WTC11 (cell line): Measurements from ENCODE around the gene LRRC1. TPM values are rescaled to one million over a fixed set of nuclear protein-coding genes. Genes with fewer than 3 reads are reported as not detected.

Experiments
- ATAC-seq: fragments of 200-7000 bp; cut with Tn5 transposase; 2 replicates; pipeline ENCODE4 v1.10.0; 2021; ENCODE audit warnings: mild to moderate bottlenecking, moderate library complexity
- CTCF ChIA-PET: fragments of 300-600 bp; sonication (Branson Sonifier 250); formaldehyde crosslinking; loops from one replicate; lab custom pipeline; 2021; ENCODE audit warnings: antibody characterized with exemption; lab: Charles Lee
- POLR2A ChIA-PET: fragments of 350-600 bp; sonication (Branson Sonifier 250); formaldehyde crosslinking; loops from one replicate; lab custom pipeline; 2021; ENCODE audit warnings: antibody characterized with exemption; lab: Charles Lee
- DNase-seq: peaks from one replicate; pipeline ENCODE4 v3.0.0; 2021; ENCODE audit warnings: low spot score
- H3K27ac Mint-ChIP-seq: 2 replicates; pipeline ENCODE4 v1.8.0; 2021; ENCODE audit warnings: mixed read lengths
- H3K27me3 Mint-ChIP-seq: 2 replicates; pipeline ENCODE4 v1.8.0; 2021; ENCODE audit warnings: low read depth, mild to moderate bottlenecking, moderate library complexity, mixed read lengths
- H3K36me3 Mint-ChIP-seq: 2 replicates; pipeline ENCODE4 v1.8.0; 2021; ENCODE audit warnings: mixed read lengths
- H3K4me1 Mint-ChIP-seq: 2 replicates; pipeline ENCODE4 v1.8.0; 2022; ENCODE audit warnings: mixed read lengths
- H3K4me3 Mint-ChIP-seq: 2 replicates; pipeline ENCODE4 v1.8.0; 2021; ENCODE audit warnings: mild to moderate bottlenecking, moderate library complexity, mixed read lengths
- H3K9me3 Mint-ChIP-seq: 2 replicates; pipeline ENCODE4 v1.8.0; 2021; ENCODE audit warnings: mixed read lengths
- AR ChIP-seq: fragments of 250-450 bp; sonication (Bioruptor Pico); IDR thresholded peaks from 2 replicates; pipeline ENCODE4 v1.9.0; 2021; ENCODE audit warnings: mild to moderate bottlenecking
- CBFB ChIP-seq: sonication (generic); formaldehyde crosslinking; IDR thresholded peaks from 2 replicates; pipeline ENCODE4 v1.8.1; 2022; ENCODE audit warnings: mild to moderate bottlenecking, low read depth, missing genetic modification reagents
- ESRRA ChIP-seq: sonication (generic); formaldehyde crosslinking; IDR thresholded peaks from 2 replicates; pipeline ENCODE4 v1.8.1; 2022; ENCODE audit warnings: mild to moderate bottlenecking, missing genetic modification reagents, borderline replicate concordance
- FOXJ3 ChIP-seq: sonication (generic); formaldehyde crosslinking; IDR thresholded peaks from 2 replicates; pipeline ENCODE4 v1.9.0; 2021; ENCODE audit warnings: missing genetic modification reagents, mild to moderate bottlenecking, borderline replicate concordance
- FOXK1 ChIP-seq: sonication (generic); formaldehyde crosslinking; IDR thresholded peaks from 2 replicates; pipeline ENCODE4 v1.8.0; 2022; ENCODE audit warnings: mild to moderate bottlenecking, moderate library complexity, missing genetic modification reagents
- FOXP4 ChIP-seq: sonication (generic); formaldehyde crosslinking; IDR thresholded peaks from 2 replicates; pipeline ENCODE4 v1.8.0; 2022; ENCODE audit warnings: mild to moderate bottlenecking, missing genetic modification reagents
- HMGA2 ChIP-seq: fragments of 250-450 bp; sonication (Bioruptor Pico); IDR thresholded peaks from 2 replicates; pipeline ENCODE4 v1.4.0; 2021; ENCODE audit warnings: mild to moderate bottlenecking, moderate library complexity
- JUN ChIP-seq: sonication (generic); formaldehyde crosslinking; IDR thresholded peaks from 2 replicates; pipeline ENCODE4 v1.8.0; 2023; ENCODE audit warnings: mild to moderate bottlenecking, missing genetic modification reagents
- NR1H2 ChIP-seq: sonication (generic); formaldehyde crosslinking; IDR thresholded peaks from 2 replicates; pipeline ENCODE4 v1.9.0; 2021; ENCODE audit warnings: mild to moderate bottlenecking, moderate library complexity, missing genetic modification reagents
- PRDM15 ChIP-seq: sonication (generic); formaldehyde crosslinking; IDR thresholded peaks from 2 replicates; pipeline ENCODE4 v1.8.0; 2022; ENCODE audit warnings: missing genetic modification reagents
- STAT6 ChIP-seq: sonication (generic); formaldehyde crosslinking; conservative IDR thresholded peaks from 2 replicates; pipeline ENCODE4 v1.8.1; 2023; ENCODE audit warnings: mild to moderate bottlenecking, low read depth, missing genetic modification reagents, moderate library complexity
- TCF7 ChIP-seq: sonication (generic); formaldehyde crosslinking; IDR thresholded peaks from 2 replicates; pipeline ENCODE4 v1.8.0; 2022; ENCODE audit warnings: mild to moderate bottlenecking, low read depth, missing genetic modification reagents, moderate library complexity
- TEAD1 ChIP-seq: sonication (generic); formaldehyde crosslinking; IDR thresholded peaks from 2 replicates; pipeline ENCODE4 v1.8.0; 2022; ENCODE audit warnings: mild to moderate bottlenecking, missing genetic modification reagents
- ZNF138 ChIP-seq: sonication (generic); formaldehyde crosslinking; conservative IDR thresholded peaks from 2 replicates; pipeline ENCODE4 v1.8.1; 2022; ENCODE audit warnings: mild to moderate bottlenecking, moderate library complexity, missing genetic modification reagents
- total RNA-seq: library from RNA; stranded (reverse); gene quantifications from 3 replicates; pipeline ENCODE4 v1.2.3, GENCODE V29; 2021
- TF ChIP-seq, protein P1 (sequence below): sonication (generic); formaldehyde crosslinking; IDR thresholded peaks from 2 replicates; pipeline ENCODE4 v1.8.1; 2022; ENCODE audit warnings: low read depth, missing genetic modification reagents, borderline replicate concordance
- TF ChIP-seq, protein P2 (sequence below): sonication (generic); formaldehyde crosslinking; IDR thresholded peaks from 2 replicates; pipeline ENCODE4 v1.8.0; 2023; ENCODE audit warnings: mild to moderate bottlenecking, missing genetic modification reagents
- TF ChIP-seq, protein P3 (sequence below): fragments of 250-450 bp; sonication (Bioruptor Pico); conservative IDR thresholded peaks from 2 replicates; pipeline ENCODE4 v1.9.0; 2021; ENCODE audit warnings: mild to moderate bottlenecking

LRRC1 gene
- total RNA-seq, 1 experiment from 2014 or later, result 12.7 TPM

DNA sequence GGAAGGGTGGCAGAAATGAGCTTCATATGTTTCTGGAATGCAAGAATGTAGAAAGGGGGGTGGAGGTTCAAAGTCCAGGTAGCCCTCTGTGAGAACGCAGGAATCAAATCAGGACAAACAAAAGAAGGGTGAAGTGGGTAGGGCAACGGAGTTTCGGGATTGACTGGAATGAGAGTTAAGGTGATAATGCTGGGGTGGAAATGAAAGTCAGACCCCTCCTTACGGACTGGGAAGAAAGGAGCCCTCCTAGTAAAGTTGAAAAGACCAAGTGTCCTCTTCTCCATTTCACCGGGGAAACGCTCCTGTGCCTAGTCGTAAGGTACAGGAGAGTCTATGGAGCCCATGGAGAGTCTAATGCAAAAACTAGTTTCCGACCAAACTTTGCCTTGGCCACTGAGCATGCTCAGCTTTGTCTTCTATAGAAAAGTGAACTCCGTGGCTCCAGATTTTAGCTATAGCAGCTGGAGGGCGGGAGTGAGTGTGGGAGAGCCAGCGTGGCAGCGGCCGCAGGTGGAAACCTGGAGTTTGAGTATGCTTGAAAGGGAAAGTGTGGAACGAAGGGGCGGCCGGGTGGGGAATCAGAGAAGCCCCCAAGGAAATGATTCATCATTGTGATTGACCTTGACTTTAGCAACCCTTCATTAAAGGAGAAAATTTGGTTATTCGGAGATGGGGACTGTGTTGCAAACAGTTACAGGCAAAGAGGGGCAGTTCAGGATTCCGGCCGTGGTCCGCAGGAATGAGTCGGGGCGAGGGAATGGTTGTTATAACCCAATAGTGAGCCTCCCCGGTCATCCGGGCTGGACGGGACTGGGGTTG lies 1.3 kb upstream of the LRRC1 start:
- POLR2A ChIA-PET, result interaction anchor here (0.7 to 1.9 kb wide), 4 partner anchors 61 to 163 kb away, joined by 3 to 11 read pairs (median 3); no protein-coding TSS in a partner anchor
- H3K27ac Mint-ChIP-seq, result peak overlapping the region; percentile 98
- peak; percentile 4 for ATAC-seq
- H3K4me1 Mint-ChIP-seq, result peaks cover 26% of the 10 kb centered on the region
- DNase-seq, result peak; percentile 38
- CTCF ChIA-PET, result interaction anchor here (0.7 to 5.0 kb wide), 10 partner anchors 12 to 162 kb away, joined by 3 to 51 read pairs (median 8); no protein-coding TSS in a partner anchor
- H3K4me3 Mint-ChIP-seq, result peak overlapping the region; percentile 95
- peaks cover 20% of the 10 kb centered on the region for H3K27me3 Mint-ChIP-seq
- peaks cover 18% of the 10 kb centered on the region for H3K36me3 Mint-ChIP-seq
- peaks cover 20% of the 10 kb centered on the region for H3K9me3 Mint-ChIP-seq
- TF ChIP-seq STAT6 (CRISPR knock-in tag) (no peak), FOXP4 (CRISPR knock-in tag) (no peak), ESRRA (CRISPR knock-in tag) (no peak), HMGA2 (CRISPR knock-in tag) (no peak), NR1H2 (no peak), ZNF138 (CRISPR knock-in tag) (no peak), FOXK1 (CRISPR knock-in tag) (no peak), AR (CRISPR knock-in tag) (no peak), JUN (no peak), PRDM15 (CRISPR knock-in tag) (peak; percentile 92), TCF7 (no peak), CBFB (CRISPR knock-in tag) (no peak), FOXJ3 (CRISPR knock-in tag) (no peak), TEAD1 (CRISPR knock-in tag) (peak; percentile 13; the same call in 1 of the 2 replicates)
- TF ChIP-seq, protein P1, sequence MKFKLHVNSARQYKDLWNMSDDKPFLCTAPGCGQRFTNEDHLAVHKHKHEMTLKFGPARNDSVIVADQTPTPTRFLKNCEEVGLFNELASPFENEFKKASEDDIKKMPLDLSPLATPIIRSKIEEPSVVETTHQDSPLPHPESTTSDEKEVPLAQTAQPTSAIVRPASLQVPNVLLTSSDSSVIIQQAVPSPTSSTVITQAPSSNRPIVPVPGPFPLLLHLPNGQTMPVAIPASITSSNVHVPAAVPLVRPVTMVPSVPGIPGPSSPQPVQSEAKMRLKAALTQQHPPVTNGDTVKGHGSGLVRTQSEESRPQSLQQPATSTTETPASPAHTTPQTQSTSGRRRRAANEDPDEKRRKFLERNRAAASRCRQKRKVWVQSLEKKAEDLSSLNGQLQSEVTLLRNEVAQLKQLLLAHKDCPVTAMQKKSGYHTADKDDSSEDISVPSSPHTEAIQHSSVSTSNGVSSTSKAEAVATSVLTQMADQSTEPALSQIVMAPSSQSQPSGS (CRISPR knock-in tag), result no peak
- TF ChIP-seq, protein P2, sequence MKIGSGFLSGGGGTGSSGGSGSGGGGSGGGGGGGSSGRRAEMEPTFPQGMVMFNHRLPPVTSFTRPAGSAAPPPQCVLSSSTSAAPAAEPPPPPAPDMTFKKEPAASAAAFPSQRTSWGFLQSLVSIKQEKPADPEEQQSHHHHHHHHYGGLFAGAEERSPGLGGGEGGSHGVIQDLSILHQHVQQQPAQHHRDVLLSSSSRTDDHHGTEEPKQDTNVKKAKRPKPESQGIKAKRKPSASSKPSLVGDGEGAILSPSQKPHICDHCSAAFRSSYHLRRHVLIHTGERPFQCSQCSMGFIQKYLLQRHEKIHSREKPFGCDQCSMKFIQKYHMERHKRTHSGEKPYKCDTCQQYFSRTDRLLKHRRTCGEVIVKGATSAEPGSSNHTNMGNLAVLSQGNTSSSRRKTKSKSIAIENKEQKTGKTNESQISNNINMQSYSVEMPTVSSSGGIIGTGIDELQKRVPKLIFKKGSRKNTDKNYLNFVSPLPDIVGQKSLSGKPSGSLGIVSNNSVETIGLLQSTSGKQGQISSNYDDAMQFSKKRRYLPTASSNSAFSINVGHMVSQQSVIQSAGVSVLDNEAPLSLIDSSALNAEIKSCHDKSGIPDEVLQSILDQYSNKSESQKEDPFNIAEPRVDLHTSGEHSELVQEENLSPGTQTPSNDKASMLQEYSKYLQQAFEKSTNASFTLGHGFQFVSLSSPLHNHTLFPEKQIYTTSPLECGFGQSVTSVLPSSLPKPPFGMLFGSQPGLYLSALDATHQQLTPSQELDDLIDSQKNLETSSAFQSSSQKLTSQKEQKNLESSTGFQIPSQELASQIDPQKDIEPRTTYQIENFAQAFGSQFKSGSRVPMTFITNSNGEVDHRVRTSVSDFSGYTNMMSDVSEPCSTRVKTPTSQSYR (CRISPR knock-in tag), result no peak
- TF ChIP-seq, protein P3, sequence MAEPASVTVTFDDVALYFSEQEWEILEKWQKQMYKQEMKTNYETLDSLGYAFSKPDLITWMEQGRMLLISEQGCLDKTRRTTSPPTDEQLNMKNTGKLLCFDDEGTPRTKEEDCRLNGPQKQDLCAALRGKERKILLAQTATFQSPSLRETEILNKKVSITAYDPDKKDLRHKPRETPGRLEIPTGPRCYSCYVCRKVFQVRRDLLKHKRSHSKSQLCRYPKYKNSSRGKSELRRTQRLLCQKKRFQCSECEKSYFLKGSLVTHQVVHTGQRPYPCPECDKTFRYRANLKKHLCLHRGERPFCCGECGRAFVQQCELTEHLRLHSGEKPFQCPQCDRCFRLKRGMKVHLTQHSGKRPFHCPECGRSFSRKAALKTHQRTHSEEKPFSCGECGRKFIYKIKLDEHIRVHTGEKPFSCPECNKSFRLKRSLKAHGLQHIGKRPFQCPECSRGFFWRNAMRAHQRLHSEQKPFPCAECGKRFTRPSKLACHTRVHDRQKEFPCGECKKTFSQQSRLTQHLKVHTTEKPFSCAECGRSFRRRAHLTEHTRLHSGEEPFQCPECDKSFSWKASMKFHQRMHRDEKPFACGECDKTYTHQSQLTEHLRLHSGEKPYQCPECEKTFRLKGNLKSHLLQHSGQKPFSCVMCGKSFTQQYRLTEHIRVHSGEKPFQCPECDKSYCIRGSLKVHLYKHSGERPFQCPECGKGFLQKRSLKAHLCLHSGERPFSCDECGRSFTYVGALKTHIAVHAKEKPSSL (CRISPR knock-in tag), result no peak
